Measurements from ENCODE around the gene KRT15. TPM values are rescaled to one million over a fixed set of nuclear protein-coding genes. Genes with fewer than 3 reads are reported as not detected.

KRT15 gene
- total RNA-seq, 1 donor from 2014 or later = not detected

DNA sequence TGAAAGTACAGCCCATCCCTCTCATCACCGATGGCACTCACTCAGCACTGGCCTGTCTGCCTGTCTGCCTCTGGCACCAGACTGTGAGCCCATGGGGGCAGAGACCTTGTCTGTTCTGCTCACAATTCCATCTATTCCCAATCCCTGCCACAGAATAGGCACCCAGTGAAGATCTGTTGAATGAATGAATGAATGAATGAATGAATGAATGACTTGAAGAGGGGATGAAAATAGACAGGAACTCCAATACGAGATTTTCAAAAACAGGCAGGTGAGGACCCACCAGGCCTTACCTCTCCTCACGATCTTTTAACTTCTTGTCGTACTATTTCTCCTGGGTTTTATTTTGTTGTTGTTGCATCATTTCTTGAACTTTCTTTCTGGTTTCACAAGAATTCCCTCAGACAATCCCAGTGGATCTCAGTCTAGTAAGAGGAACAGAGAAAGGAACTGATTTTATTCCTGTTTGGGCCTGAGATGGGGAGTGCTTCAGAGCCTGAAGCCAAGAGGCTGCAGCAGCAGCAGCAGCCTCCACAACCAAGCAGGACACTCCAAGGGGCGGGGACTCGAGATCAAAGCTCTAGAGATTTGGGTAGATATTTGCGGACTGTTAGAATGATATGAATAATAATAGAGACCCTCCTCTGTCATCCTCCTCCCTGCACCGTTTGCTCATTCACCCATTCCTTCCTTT, 35.4 kb upstream of the KRT15 start:
- H3K4me3 ChIP-seq (ENCODE audit: low read length in 3 of 3) = no peak overlapping the region
- H3K36me3 ChIP-seq (ENCODE audit: control insufficient read depth in 3 of 3, insufficient read depth in 3 of 3, low read length in 3 of 3) = no peaks in the 10 kb centered on the region
- H3K27me3 ChIP-seq (ENCODE audit: control insufficient read depth in 3 of 3, insufficient read depth in 3 of 3, low read length in 3 of 3) = peaks cover 0 to 17% (median 10%) of the 10 kb centered on the region in 3 donors
- no peak overlapping the region for H3K9ac ChIP-seq (ENCODE audit: low read depth in 1 of 3, low read length in 3 of 3)
- no peaks in the 10 kb centered on the region for H3K9me3 ChIP-seq (ENCODE audit: control insufficient read depth in 3 of 3, low read length in 3 of 3)
- H3K27ac ChIP-seq (ENCODE audit: low read depth, low read length) = no peak overlapping the region
- H3K4me1 ChIP-seq (ENCODE audit: control insufficient read depth in 3 of 3, insufficient read depth in 3 of 3, low read length in 3 of 3) = peaks cover under 1% of the 10 kb centered on the region in 3 donors

DNA sequence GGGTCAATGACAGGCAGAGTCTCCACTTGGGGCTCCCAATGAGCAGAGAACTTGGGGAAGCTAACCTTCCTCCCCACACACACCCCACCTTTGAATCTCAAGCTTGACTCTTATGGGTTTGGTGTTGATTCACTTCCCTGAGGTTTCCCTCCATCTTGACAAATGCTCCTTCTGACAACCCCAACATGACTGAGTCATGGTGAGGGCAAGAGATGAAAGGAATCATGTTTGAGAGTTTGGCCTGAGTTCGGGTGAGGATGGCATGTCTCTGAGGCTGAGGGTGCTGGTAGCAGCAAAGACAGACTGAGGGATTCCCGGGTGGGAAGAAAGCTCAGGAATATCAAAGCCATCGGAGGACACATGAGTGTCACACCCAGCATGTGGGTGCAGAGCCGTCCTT, 34.5 kb upstream of the KRT15 start:
- H3K9me3 ChIP-seq (ENCODE audit: control insufficient read depth in 3 of 3, low read length in 3 of 3) = no peaks in the 10 kb centered on the region
- H3K27me3 ChIP-seq (ENCODE audit: control insufficient read depth in 3 of 3, insufficient read depth in 3 of 3, low read length in 3 of 3) = peaks cover 0 to 22% (median 10%) of the 10 kb centered on the region in 3 donors
- no peaks in the 10 kb centered on the region for H3K36me3 ChIP-seq (ENCODE audit: control insufficient read depth in 3 of 3, insufficient read depth in 3 of 3, low read length in 3 of 3)
- peaks cover 8 to 11% (median 10%) of the 10 kb centered on the region in 3 donors for H3K4me1 ChIP-seq (ENCODE audit: control insufficient read depth in 3 of 3, insufficient read depth in 3 of 3, low read length in 3 of 3)
- no peak overlapping the region for H3K27ac ChIP-seq (ENCODE audit: low read depth, low read length)
- no peak overlapping the region for H3K4me3 ChIP-seq (ENCODE audit: low read length in 3 of 3)
- no peak overlapping the region for H3K9ac ChIP-seq (ENCODE audit: low read depth in 1 of 3, low read length in 3 of 3)

- Histone ChIP-seq H3K27ac (ENCODE audit: low read depth, low read length) (no peak overlapping the region), H3K4me1 (ENCODE audit: control insufficient read depth in 3 of 3, insufficient read depth in 3 of 3, low read length in 3 of 3) (peaks cover 8 to 18% (median 14%) of the 10 kb centered on the region in 3 donors), H3K9me3 (ENCODE audit: control insufficient read depth in 3 of 3, low read length in 3 of 3) (no peaks in the 10 kb centered on the region), H3K9ac (ENCODE audit: low read depth in 1 of 3, low read length in 3 of 3) (no peak overlapping the region), H3K4me3 (ENCODE audit: low read length in 3 of 3) (no peak overlapping the region), H3K36me3 (ENCODE audit: control insufficient read depth in 3 of 3, insufficient read depth in 3 of 3, low read length in 3 of 3) (no peaks in the 10 kb centered on the region), H3K27me3 (ENCODE audit: control insufficient read depth in 3 of 3, insufficient read depth in 3 of 3, low read length in 3 of 3) (peaks cover 0 to 29% (median 12%) of the 10 kb centered on the region in 3 donors)
These were observed 33.8 kb upstream of the KRT15 start for GRCh38 chr17:41552455-41552854.

DNA sequence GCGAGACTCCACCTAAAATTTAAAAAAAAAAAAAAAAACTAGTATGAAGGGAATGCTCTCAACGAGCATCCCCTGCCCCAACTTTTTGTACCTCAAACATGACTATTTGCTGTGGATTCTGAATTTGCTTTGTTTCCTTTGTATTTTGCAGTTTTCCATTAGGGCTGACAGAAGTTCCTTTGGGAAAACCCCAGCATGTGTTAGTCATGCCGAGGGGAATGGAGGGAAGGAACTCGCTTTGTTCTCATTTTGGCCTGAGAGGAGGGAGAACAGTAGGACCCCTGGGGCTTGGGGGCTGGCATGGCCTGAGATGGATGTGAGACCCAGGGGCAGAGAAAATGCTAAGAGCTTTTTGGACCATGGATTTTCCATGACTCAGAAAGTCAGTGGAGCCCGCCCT, 32.7 kb upstream of the KRT15 start:
- Histone ChIP-seq H3K4me1 (ENCODE audit: control insufficient read depth in 3 of 3, insufficient read depth in 3 of 3, low read length in 3 of 3) (peaks cover 8 to 18% (median 14%) of the 10 kb centered on the region in 3 donors), H3K9me3 (ENCODE audit: control insufficient read depth in 3 of 3, low read length in 3 of 3) (peaks cover 0 to 3% (median 2%) of the 10 kb centered on the region in 3 donors), H3K9ac (ENCODE audit: low read depth in 1 of 3, low read length in 3 of 3) (no peak overlapping the region), H3K36me3 (ENCODE audit: control insufficient read depth in 3 of 3, insufficient read depth in 3 of 3, low read length in 3 of 3) (no peaks in the 10 kb centered on the region), H3K27me3 (ENCODE audit: control insufficient read depth in 3 of 3, insufficient read depth in 3 of 3, low read length in 3 of 3) (peaks cover 0 to 27% (median 5%) of the 10 kb centered on the region in 3 donors), H3K27ac (ENCODE audit: low read depth, low read length) (no peak overlapping the region), H3K4me3 (ENCODE audit: low read length in 3 of 3) (no peak overlapping the region)

DNA sequence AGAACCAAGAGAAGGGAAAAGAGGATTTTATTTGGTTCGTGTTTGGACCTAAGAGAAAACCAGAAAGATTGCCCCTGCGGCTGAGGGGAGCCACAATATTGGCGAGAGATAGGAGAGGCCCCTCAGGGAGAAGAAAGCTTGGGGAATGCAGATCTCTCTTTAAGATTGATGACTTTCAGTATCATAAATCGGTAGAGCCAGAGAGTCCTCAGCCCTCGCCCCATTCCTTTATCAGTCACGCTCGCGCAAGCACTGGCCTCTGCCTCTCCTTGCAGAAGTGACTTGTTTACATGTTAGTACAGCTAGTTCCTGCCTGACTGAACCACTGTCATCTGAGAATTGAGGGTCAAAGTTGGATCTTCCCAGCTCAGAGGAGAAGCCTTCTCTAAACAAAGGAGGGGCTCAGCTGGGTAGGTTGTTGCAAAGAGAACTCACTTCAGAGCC, 30.9 kb upstream of the KRT15 start:
- peaks cover 0 to 21% (median 5%) of the 10 kb centered on the region in 3 donors for H3K27me3 ChIP-seq (ENCODE audit: control insufficient read depth in 3 of 3, insufficient read depth in 3 of 3, low read length in 3 of 3)

DNA sequence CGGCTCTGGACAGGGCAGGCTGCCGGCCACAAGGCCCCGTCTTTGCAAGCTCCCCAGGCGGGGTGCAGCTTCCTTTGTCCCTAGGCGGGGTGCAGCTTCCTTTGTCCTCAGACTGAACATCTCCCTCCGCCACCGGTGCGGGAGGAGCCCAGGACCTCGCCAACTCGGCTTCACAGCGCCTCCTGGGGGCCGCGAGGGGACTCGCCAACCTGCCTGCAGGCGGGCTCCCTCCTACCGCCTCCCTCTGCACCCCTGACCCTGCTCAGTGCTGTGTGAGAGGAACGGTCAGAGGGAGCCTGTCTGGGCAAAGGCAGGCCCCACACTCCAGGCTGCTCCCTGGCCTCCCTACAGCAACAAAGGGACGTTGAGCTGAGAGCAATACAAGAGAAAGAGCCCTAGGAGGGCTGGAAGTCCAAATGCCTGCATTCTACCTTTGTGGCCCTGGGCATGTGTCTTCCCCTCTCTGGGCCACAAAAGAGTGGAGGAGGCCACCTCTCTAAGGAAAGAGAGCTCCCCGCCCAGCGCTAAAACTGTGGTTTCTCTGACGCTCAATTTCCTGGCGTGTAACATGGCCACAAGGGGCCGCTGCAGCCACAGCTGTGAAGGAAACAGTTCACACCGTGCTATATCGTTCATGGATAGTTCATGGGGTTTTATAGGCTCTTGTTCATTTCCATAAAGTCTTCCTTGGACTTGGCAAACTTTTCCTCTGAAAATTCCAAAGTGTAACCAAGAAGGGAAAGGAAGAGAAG, 30.3 kb upstream of the KRT15 start:
- Histone ChIP-seq H3K27me3 (ENCODE audit: control insufficient read depth in 3 of 3, insufficient read depth in 3 of 3, low read length in 3 of 3) (peaks cover 0 to 21% (median 5%) of the 10 kb centered on the region in 3 donors), H3K4me1 (ENCODE audit: control insufficient read depth in 3 of 3, insufficient read depth in 3 of 3, low read length in 3 of 3) (peaks cover 8 to 18% (median 14%) of the 10 kb centered on the region in 3 donors), H3K4me3 (ENCODE audit: low read length in 3 of 3) (peak overlapping the region in 2 of 3 donors; percentile 39 to 52), H3K27ac (ENCODE audit: low read depth, low read length) (no peak overlapping the region), H3K9ac (ENCODE audit: low read depth in 1 of 3, low read length in 3 of 3) (peak overlapping the region in 1 of 3 donors; percentile 42), H3K9me3 (ENCODE audit: control insufficient read depth in 3 of 3, low read length in 3 of 3) (peaks cover 0 to 4% (median 2%) of the 10 kb centered on the region in 3 donors), H3K36me3 (ENCODE audit: control insufficient read depth in 3 of 3, insufficient read depth in 3 of 3, low read length in 3 of 3) (no peaks in the 10 kb centered on the region)

More for the DNA sequence above, 30.9 kb upstream of the KRT15 start:
- H3K4me1 ChIP-seq (ENCODE audit: control insufficient read depth in 3 of 3, insufficient read depth in 3 of 3, low read length in 3 of 3) = peaks cover 8 to 18% (median 14%) of the 10 kb centered on the region in 3 donors
- H3K9me3 ChIP-seq (ENCODE audit: control insufficient read depth in 3 of 3, low read length in 3 of 3) = peaks cover 0 to 4% (median 2%) of the 10 kb centered on the region in 3 donors
- H3K4me3 ChIP-seq (ENCODE audit: low read length in 3 of 3) = no peak overlapping the region
- H3K27ac ChIP-seq (ENCODE audit: low read depth, low read length) = no peak overlapping the region
- no peak overlapping the region for H3K9ac ChIP-seq (ENCODE audit: low read depth in 1 of 3, low read length in 3 of 3)
- no peaks in the 10 kb centered on the region for H3K36me3 ChIP-seq (ENCODE audit: control insufficient read depth in 3 of 3, insufficient read depth in 3 of 3, low read length in 3 of 3)

- Histone ChIP-seq H3K36me3 (ENCODE audit: control insufficient read depth in 3 of 3, insufficient read depth in 3 of 3, low read length in 3 of 3) (no peaks in the 10 kb centered on the region), H3K9ac (ENCODE audit: low read depth in 1 of 3, low read length in 3 of 3) (peak overlapping the region in 1 of 3 donors; percentile 8), H3K4me3 (ENCODE audit: low read length in 3 of 3) (peak overlapping the region in 2 of 3 donors; percentile 39 to 52), H3K9me3 (ENCODE audit: control insufficient read depth in 3 of 3, low read length in 3 of 3) (peaks cover 0 to 4% (median 2%) of the 10 kb centered on the region in 3 donors), H3K4me1 (ENCODE audit: control insufficient read depth in 3 of 3, insufficient read depth in 3 of 3, low read length in 3 of 3) (peaks cover 8 to 18% (median 14%) of the 10 kb centered on the region in 3 donors), H3K27me3 (ENCODE audit: control insufficient read depth in 3 of 3, insufficient read depth in 3 of 3, low read length in 3 of 3) (peaks cover 0 to 21% (median 5%) of the 10 kb centered on the region in 3 donors), H3K27ac (ENCODE audit: low read depth, low read length) (no peak overlapping the region)
These were observed 29.5 kb upstream of the KRT15 start for GRCh38 chr17:41547921-41548843.

DNA sequence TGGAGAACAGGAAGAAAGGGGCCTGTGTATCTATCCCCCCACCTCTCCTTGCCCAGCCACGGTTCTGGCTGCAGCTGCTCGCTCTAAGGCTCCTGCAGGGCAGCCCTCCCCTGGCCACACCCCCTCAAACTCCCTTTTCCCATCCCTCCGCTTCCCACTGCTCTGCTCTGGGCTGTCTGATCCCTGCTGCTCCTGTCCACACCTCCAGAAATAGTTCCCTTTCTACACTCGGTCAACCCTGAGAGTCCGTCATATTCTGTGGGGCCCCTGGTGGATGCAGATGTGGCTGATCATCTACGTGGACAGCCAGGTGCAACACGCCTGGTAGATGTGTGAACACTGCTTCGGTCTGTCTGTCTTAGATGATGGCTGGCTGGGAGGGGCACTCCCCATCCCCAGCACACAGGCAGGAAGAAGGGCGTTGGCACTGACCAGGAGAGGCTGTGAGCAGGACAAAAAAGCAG, 28.7 kb upstream of the KRT15 start:
- H3K27ac ChIP-seq (ENCODE audit: low read depth, low read length) = no peak overlapping the region
- H3K4me3 ChIP-seq (ENCODE audit: low read length in 3 of 3) = no peak overlapping the region
- H3K27me3 ChIP-seq (ENCODE audit: control insufficient read depth in 3 of 3, insufficient read depth in 3 of 3, low read length in 3 of 3) = peaks cover 0 to 17% (median 5%) of the 10 kb centered on the region in 3 donors
- peaks cover 0 to 4% (median 2%) of the 10 kb centered on the region in 3 donors for H3K9me3 ChIP-seq (ENCODE audit: control insufficient read depth in 3 of 3, low read length in 3 of 3)
- peaks cover 8 to 18% (median 14%) of the 10 kb centered on the region in 3 donors for H3K4me1 ChIP-seq (ENCODE audit: control insufficient read depth in 3 of 3, insufficient read depth in 3 of 3, low read length in 3 of 3)
- H3K36me3 ChIP-seq (ENCODE audit: control insufficient read depth in 3 of 3, insufficient read depth in 3 of 3, low read length in 3 of 3) = no peaks in the 10 kb centered on the region
- H3K9ac ChIP-seq (ENCODE audit: low read depth in 1 of 3, low read length in 3 of 3) = peak overlapping the region in 1 of 3 donors; percentile 8

GRCh38 chr17:41546819-41547218, 28.1 kb upstream of the KRT15 start:
- no peak overlapping the region for H3K27ac ChIP-seq (ENCODE audit: low read depth, low read length)
- peaks cover 0 to 4% (median 2%) of the 10 kb centered on the region in 3 donors for H3K9me3 ChIP-seq (ENCODE audit: control insufficient read depth in 3 of 3, low read length in 3 of 3)
- peaks cover 0 to 17% (median 2%) of the 10 kb centered on the region in 3 donors for H3K27me3 ChIP-seq (ENCODE audit: control insufficient read depth in 3 of 3, insufficient read depth in 3 of 3, low read length in 3 of 3)
- H3K36me3 ChIP-seq (ENCODE audit: control insufficient read depth in 3 of 3, insufficient read depth in 3 of 3, low read length in 3 of 3) = no peaks in the 10 kb centered on the region
- H3K4me1 ChIP-seq (ENCODE audit: control insufficient read depth in 3 of 3, insufficient read depth in 3 of 3, low read length in 3 of 3) = peaks cover 8 to 18% (median 14%) of the 10 kb centered on the region in 3 donors
- no peak overlapping the region for H3K4me3 ChIP-seq (ENCODE audit: low read length in 3 of 3)
- no peak overlapping the region for H3K9ac ChIP-seq (ENCODE audit: low read depth in 1 of 3, low read length in 3 of 3)

Data from skeletal muscle tissue (tissue), 4 donors.